OCI-LY3 (cell line): ENCODE results near the gene LRRC43.

Experiments
- H2AFZ ChIP-seq: fragments of 200-600, 300-600 bp; shearing (Covaris generic); 2 replicates; pipeline ENCODE4 v1.6.0; 2014; ENCODE audit warnings: antibody characterized with exemption, low read depth, low read length
- H3K27ac ChIP-seq: fragments of 200-600, 300-600 bp; sonication (generic); 2 replicates; pipeline ENCODE4 v1.5.1; 2014; ENCODE audit warnings: mild to moderate bottlenecking, low read length, moderate library complexity, mixed read lengths
- H3K27me3 ChIP-seq: fragments of 200-600, 300-600 bp; sonication (generic); 2 replicates; pipeline ENCODE4 v1.6.1; 2014; ENCODE audit warnings: low read depth, low read length, mixed read lengths
- H3K36me3 ChIP-seq: fragments of 200-600, 300-600 bp; sonication (generic); replicated peaks from 2 replicates; pipeline ENCODE3; 2014; ENCODE audit warnings: low read depth, low read length, mixed read lengths
- H3K4me1 ChIP-seq: fragments of 300-600, 200-600 bp; sonication (generic); 2 replicates; pipeline ENCODE4 v1.6.1; 2014; ENCODE audit warnings: low read length, mixed read lengths
- H3K4me2 ChIP-seq: fragments of 200-600, 300-600 bp; sonication (generic); 2 replicates; pipeline ENCODE4 v1.6.1; 2014; ENCODE audit warnings: low read length, mixed read lengths
- H3K4me3 ChIP-seq: fragments of 300-600, 200-600 bp; sonication (generic); 2 replicates; pipeline ENCODE4 v1.5.1; 2014; ENCODE audit warnings: antibody characterized with exemption, mild to moderate bottlenecking, low read length, moderate library complexity
- H3K79me2 ChIP-seq: fragments of 300-600, 200-600 bp; shearing (Covaris generic); 2 replicates; pipeline ENCODE4 v1.6.1; 2014; ENCODE audit warnings: mild to moderate bottlenecking, low read length, mixed read lengths
- H3K9ac ChIP-seq: fragments of 300-600, 200-600 bp; shearing (Covaris generic); 2 replicates; pipeline ENCODE4 v1.6.0; 2014; ENCODE audit warnings: mild to moderate bottlenecking, low read length, moderate library complexity
- H3K9me3 ChIP-seq: fragments of 200-600, 300-600 bp; shearing (Covaris generic); 2 replicates; pipeline ENCODE4 v1.6.1; 2014; ENCODE audit warnings: low read length, mixed read lengths; ENCODE audit not compliant: insufficient read depth
- H4K20me1 ChIP-seq: fragments of 200-600, 300-600 bp; sonication (generic); 2 replicates; pipeline ENCODE4 v1.6.1; 2016; ENCODE audit warnings: low read length, mixed read lengths; ENCODE audit not compliant: insufficient read depth
- CTCF ChIP-seq: fragments of 200-600, 300-600 bp; sonication (generic); IDR thresholded peaks from 2 replicates; pipeline ENCODE4 v1.5.1; 2014; ENCODE audit warnings: antibody characterized with exemption, low read length, low read depth
- EZH2phosphoT487 ChIP-seq: fragments of 200-600 bp; shearing (Covaris generic); IDR thresholded peaks from 2 replicates; pipeline ENCODE4 v1.6.1; 2018; ENCODE audit warnings: antibody characterized with exemption, mixed run types, low read depth

LRRC43 gene

GRCh38 chr12:122203301-122204166 lies 20.6 kb downstream of the LRRC43 start, which contains the start of gene B3GNT4:
B3GNT4 (plus strand) TSS chr12:122203709; CDS start chr12:122204619, 910 bp downstream.
- H4K20me1 ChIP-seq: no peaks in the 10 kb centered on the region
- no peak within 1 kb of the TSS for H3K9ac ChIP-seq
- no peak within 1 kb of the TSS for H3K27ac ChIP-seq
- no peak within 1 kb of the TSS for H3K4me3 ChIP-seq
- no peaks in the 10 kb centered on the region for H3K27me3 ChIP-seq
- peaks cover 11% of the 10 kb centered on the region for H3K4me1 ChIP-seq
- H3K79me2 ChIP-seq: no peaks in the 10 kb centered on the region
- H3K9me3 ChIP-seq: no peaks in the 10 kb centered on the region
- H2AFZ ChIP-seq: no peak within 1 kb of the TSS
- TF ChIP-seq CTCF (no peak), EZH2phosphoT487 (no peak)
- no peak within 1 kb of the TSS for H3K4me2 ChIP-seq
- peaks cover 17% of the 10 kb centered on the region for H3K36me3 ChIP-seq

DNA sequence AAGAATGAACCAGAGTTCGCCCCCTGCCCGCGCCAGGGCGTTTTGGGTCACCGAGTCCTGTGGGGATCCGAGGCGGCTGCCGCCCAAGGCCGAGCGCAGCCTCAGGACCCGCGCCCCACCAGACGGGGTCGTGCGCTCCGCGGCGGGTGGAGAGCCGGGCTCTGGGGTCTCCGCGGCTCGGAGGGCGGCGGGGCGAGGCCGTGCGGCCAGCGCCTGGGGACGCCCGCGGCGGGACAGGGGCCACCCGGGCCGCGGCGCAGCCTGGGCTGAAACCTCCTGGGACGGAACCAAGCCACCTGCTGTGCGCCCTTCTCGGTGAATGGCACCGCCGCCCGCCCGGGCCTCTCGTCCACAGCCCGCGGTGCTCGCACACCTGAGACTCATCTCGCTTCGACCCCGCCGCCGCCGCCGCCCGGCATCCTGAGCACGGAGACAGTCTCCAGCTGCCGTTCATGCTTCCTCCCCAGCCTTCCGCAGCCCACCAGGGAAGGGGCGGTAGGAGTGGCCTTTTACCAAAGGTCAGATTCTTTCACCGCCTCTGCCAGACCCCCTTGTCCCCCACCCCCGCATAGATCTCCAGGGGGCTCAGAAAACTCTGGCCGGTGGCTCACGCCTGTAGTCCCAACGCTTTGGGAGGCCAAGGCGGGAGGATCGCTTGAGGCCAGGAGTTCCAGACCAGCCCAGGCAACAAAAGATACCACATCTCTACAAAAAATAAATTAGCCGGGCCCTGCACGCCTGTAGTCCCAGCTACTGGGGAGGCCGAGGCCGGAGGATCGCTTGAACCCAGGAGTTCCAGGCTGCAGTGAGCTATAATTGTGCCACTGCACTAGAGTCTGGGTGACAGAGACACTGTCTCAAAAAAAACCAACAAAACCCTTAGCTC lies 21.5 kb downstream of the LRRC43 start:
- Histone ChIP-seq H4K20me1 (no peaks in the 10 kb centered on the region), H3K36me3 (peaks cover 17% of the 10 kb centered on the region), H3K4me1 (peaks cover 11% of the 10 kb centered on the region), H3K4me2 (no peak overlapping the region), H3K27ac (no peak overlapping the region), H3K9me3 (no peaks in the 10 kb centered on the region), H3K27me3 (no peaks in the 10 kb centered on the region), H3K4me3 (no peak overlapping the region), H3K9ac (no peak overlapping the region), H2AFZ (no peak overlapping the region), H3K79me2 (no peaks in the 10 kb centered on the region)
- TF ChIP-seq CTCF (no peak), EZH2phosphoT487 (no peak)

DNA sequence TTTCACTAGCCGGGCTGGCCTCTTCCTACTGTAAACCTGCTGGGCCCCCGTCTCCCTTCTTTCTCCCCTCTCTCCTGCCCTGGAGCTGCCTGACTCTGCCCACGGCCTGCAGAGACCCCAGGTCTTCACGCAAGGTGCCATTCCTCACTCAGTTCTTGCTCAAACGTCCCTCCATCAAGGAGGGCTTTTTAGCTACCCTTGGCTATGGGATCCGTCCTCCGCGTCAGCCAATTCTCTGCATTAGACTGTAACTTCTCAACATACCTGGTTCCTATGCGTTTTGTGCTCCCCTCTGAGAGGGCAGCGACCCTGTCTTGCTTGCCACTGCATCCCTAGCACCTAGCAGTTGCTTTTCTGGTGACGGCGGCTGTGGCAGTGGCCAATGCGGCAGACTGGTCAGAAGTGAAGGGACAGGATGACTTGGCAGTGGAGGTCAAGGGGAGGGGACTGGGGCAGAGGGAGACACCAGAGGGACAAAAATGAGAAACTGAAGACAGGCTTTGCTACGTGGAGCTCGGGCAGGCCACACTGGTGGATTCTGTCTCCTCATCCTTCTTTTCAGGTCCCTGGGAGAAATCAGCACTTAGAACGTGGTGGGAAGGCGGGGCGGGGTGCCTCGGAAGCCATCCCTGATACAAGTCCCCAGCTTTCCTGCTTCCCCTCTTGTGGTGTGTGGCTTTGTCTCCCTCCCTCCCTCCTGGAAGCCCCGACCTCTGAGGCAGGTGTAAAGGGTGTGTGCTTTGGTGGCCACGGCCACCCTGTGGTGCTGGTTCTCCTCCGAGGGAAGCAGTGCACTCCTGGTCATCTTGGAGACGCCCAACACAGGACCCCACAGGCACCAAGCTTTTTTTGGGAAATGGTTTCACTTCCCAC lies 22.4 kb downstream of the LRRC43 start:
- no peak overlapping the region for H3K9ac ChIP-seq
- H3K36me3 ChIP-seq: peaks cover 23% of the 10 kb centered on the region
- H2AFZ ChIP-seq: no peak overlapping the region
- H3K27ac ChIP-seq: no peak overlapping the region
- H3K4me1 ChIP-seq: peaks cover 10% of the 10 kb centered on the region
- H3K27me3 ChIP-seq: no peaks in the 10 kb centered on the region
- no peak overlapping the region for H3K4me2 ChIP-seq
- H4K20me1 ChIP-seq: no peaks in the 10 kb centered on the region
- no peak overlapping the region for H3K4me3 ChIP-seq
- TF ChIP-seq CTCF: no peak
- no peak for TF ChIP-seq EZH2phosphoT487
- H3K79me2 ChIP-seq: no peaks in the 10 kb centered on the region
- no peaks in the 10 kb centered on the region for H3K9me3 ChIP-seq
